ENCODE results near the gene VWA7.
A peak's percentile ranks its signal among the peaks of the same experiment; 100 is the strongest.

VWA7 gene

DNA sequence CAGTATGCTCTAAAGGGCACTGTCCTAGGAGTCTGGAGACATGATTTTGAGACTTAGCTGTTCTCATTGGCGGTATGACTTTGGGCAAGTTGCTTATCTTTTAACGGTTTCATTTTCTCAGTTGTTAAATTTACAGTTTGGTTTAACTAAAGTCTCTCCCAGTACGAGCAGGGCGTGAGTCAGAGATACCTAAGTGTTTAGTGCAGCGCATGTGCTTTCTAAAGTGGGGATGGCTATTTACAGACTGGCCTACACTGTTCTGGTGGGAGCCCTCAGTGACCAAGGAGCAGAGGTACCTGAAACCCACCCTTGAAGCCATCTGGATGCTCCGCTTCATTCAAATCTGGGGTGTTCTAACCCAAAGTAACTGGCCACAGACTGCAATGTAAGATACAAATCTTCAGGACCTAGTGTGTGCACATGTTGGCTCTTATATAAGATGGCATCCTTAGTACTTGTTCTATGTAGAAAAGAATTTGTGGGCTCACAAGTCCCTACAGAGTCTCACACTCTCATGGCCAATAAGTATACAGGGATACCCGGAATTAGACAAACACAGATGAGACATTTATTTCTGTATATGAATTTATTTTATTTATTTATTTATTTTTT lies 26.6 kb downstream of the VWA7 start:
- TF ChIP-seq, protein P1, sequence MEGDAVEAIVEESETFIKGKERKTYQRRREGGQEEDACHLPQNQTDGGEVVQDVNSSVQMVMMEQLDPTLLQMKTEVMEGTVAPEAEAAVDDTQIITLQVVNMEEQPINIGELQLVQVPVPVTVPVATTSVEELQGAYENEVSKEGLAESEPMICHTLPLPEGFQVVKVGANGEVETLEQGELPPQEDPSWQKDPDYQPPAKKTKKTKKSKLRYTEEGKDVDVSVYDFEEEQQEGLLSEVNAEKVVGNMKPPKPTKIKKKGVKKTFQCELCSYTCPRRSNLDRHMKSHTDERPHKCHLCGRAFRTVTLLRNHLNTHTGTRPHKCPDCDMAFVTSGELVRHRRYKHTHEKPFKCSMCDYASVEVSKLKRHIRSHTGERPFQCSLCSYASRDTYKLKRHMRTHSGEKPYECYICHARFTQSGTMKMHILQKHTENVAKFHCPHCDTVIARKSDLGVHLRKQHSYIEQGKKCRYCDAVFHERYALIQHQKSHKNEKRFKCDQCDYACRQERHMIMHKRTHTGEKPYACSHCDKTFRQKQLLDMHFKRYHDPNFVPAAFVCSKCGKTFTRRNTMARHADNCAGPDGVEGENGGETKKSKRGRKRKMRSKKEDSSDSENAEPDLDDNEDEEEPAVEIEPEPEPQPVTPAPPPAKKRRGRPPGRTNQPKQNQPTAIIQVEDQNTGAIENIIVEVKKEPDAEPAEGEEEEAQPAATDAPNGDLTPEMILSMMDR (conservative IDR thresholded peaks at IDR 0.05): no peak
- TF ChIP-seq ZFX (IDR thresholded peaks at IDR 0.05): no peak
- no peak overlapping the region for H3K27ac ChIP-seq

DNA sequence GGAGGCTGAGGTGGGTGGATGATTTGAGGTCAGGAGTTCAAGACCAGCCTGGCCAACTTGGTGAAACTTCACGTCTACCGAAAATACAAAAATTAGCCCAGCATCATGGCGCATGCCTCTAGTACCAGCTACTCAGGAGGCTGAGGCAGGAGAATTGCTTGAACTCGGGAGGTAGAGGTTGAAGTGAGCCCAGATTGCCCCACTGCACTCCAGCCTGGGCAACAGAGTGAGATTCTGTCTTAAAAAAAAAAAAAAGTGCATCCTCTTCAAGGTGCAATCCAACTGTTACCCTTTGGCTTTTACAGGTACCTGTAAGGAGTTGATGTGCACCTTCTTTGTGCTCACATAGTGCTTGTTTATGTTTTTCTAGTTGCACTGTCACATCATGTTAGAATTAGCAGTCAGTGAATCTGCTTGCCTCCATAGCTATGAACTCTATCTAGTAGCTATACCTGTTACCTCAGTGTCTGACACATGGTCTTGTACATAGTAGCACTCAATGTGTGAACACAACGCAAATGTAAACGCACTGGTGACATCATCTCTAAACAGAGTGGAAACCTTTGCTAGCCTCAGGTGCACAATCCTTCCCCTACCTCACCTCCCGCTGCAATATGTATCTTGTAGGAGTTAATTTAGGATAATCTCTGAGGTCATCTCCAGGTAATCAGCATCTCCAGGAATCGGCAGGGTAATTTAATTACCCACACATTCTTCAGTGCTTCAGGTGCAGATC lies 27.7 kb downstream of the VWA7 start:
- no peak for TF ChIP-seq ZFX (IDR thresholded peaks at IDR 0.05)
- TF ChIP-seq, protein P1 (conservative IDR thresholded peaks at IDR 0.05): no peak
- H3K27ac ChIP-seq: no peak overlapping the region

DNA sequence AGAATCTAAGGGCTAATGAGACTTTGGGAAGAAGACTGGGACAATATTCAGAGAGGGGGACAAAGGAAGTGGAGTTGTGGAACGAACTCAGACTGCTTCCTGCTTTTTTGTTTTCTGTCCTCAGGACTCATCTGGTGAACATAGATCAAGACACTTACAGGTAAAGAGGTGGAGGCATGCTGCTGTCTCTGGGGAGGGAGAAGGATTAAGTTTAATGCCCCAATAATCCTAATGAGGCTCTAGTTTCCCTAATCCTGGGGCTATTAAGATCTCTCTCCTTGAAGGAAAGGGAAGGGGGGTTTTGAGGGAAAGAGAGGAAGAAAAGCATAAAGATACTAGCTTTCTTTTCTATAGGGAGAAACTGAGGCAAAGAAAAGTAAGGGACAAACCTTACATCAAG lies 32.7 kb downstream of the VWA7 start:
- TF ChIP-seq ZFX (IDR thresholded peaks at IDR 0.05): no peak
- TF ChIP-seq, protein P1 (conservative IDR thresholded peaks at IDR 0.05): no peak
- H3K27ac ChIP-seq: no peak overlapping the region

DNA sequence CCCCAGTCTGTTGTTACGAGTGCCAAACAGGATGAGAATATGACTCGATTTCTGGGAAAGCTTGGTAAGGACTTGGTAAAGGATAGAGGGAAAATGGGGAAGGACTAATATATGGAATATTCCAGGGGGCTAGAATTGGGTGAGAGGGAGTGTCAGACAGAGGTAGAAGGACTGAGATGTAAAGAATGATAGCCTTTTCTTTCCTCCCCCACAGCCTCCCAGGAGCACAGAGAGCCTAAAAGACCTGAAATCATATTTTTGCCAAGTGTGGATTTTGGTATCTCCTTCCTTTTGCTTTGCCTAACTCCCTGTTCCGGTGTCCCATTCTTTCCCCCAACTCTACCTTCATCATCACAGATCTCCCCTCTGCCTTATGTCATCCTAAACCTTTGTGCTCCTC lies 34.2 kb downstream of the VWA7 start:
- H3K27ac ChIP-seq: no peak overlapping the region
- TF ChIP-seq, protein P1 (conservative IDR thresholded peaks at IDR 0.05): no peak
- no peak for TF ChIP-seq ZFX (IDR thresholded peaks at IDR 0.05)

DNA sequence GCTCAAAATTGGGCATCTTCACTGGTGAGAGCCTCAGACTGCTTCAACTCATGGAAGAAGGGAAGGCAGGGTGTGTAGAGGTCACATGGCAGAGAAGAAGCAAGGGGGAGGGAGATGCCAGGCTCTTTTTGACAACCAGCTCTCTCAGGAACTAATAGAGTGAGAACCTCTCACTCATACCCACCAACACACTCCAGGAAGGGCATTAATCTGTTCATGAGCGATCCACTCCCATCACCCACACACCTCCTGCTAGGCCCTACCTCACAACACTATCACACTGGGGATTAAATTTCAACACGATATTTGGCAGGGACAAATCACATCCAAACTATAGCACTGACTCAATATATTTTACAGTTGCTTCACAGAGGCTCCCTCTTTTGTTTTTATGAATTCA lies 35.3 kb downstream of the VWA7 start:
- no peak overlapping the region for H3K27ac ChIP-seq
- TF ChIP-seq ZFX (IDR thresholded peaks at IDR 0.05): no peak
- TF ChIP-seq, protein P1 (conservative IDR thresholded peaks at IDR 0.05): no peak

DNA sequence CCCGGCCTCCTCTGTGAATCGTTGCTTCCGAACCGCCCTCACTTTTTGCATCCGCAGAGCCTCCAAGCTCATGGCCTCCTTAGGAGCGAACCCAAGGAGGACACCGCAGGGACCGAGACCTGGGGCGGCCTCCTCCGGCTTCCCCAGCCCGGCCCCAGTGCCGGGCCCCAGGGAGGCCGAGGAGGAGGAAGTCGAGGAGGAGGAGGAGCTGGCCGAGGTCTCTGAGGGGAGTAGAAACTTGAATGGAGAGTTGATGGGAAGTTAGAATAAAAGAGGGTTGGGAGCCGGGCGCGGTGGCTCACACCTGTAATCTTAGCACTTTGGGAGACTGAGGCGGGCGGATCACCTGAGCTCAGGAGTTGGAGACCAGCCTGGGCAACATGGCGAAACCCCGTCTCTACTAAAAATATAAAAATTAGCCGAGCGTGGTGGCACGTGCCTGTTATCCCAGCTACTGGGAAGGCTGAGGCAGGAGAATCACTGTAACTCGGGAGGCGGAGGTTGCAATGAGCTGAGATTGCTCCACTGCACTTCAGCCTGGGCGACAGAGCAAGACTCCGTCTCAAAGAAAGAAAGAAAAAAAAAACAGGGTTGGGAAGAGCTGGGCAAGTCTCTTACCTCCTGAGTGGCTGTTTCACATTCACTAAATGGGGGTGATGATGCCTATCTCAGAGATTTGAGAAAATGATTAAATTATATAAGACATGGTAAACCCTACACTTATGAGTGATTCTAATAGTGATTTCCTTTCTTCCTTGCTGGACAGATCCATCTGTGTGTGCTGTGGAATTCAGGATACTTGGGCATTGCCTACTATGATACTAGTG lies 36.5 kb downstream of the VWA7 start:
- peak overlapping the region; percentile 95 for H3K27ac ChIP-seq
- TF ChIP-seq, protein P1 (conservative IDR thresholded peaks at IDR 0.05): no peak
- no peak; the same call in 1 of the 2 replicates for TF ChIP-seq ZFX (IDR thresholded peaks at IDR 0.05)
